HCT116 (cell line): ENCODE data around the gene TMEM200C. TPM values are rescaled to one million over a fixed set of nuclear protein-coding genes. Genes with fewer than 3 reads are reported as not detected.

Experiments
- ATAC-seq: fragments of 200-7000 bp; cut with Tn5 transposase; 2 replicates; pipeline ENCODE4 v1.9.1; 2020; ENCODE audit warnings: mild to moderate bottlenecking, moderate library complexity
- BruUV-seq: library from RNA; stranded (reverse); fragments of 400-500 nt; replicated peaks from 2 replicates; lab custom pipeline; 2021; lab: Mats Ljungman, UMichigan
- CTCF ChIA-PET: fragments of 300-600 bp; sonication (Branson Sonifier 250); formaldehyde crosslinking; loops from one replicate; lab custom pipeline; 2021; ENCODE audit warnings: antibody characterized with exemption; lab: Charles Lee
- POLR2A ChIA-PET: fragments of 300-600, 350-600 bp; sonication (Branson Sonifier 250); formaldehyde crosslinking; loops from one replicate; lab custom pipeline; 2021; ENCODE audit warnings: antibody characterized with exemption; lab: Charles Lee
- RAD21 ChIA-PET, 2 experiments: fragments of 300-600 bp; sonication (Branson Sonifier 250); formaldehyde crosslinking; loops; one replicate each; lab custom pipeline; 2023; ENCODE audit warnings: low total read pairs in 2 of 2; ENCODE audit not compliant: uncharacterized antibody in 2 of 2, unreplicated experiment in 2 of 2, low non-redundant PET in 1 of 2; lab: Charles Lee
- DNase-seq: peaks from one replicate; pipeline ENCODE4 v3.0.0-alpha.2; 2010; ENCODE audit warnings: low read depth, low spot score
- H2AFZ ChIP-seq: fragments of 200-600 bp; shearing (Covaris generic), sonication (generic); 2 replicates; pipeline ENCODE4 v1.6.1; 2017; ENCODE audit warnings: low read depth, mixed run types, mixed read lengths, antibody characterized with exemption, low read length; ENCODE audit not compliant: poor library complexity, severe bottlenecking
- H3K27ac ChIP-seq: 2 replicates; pipeline ENCODE4 v1.5.1; 2012; ENCODE audit warnings: low read depth, low read length
- H3K27me3 ChIP-seq: fragments of 200-600 bp; sonication (generic); 2 replicates; pipeline ENCODE4 v1.6.1; 2016; ENCODE audit warnings: mixed run types, low read length, mixed read lengths; ENCODE audit not compliant: insufficient read depth
- H3K36me3 ChIP-seq, 2 experiments: fragments of 200-500 bp in 1 of 2; fragments of 200-600 bp in 1 of 2; sonication (Bioruptor generic) in 1 of 2; sonication (generic) in 1 of 2; 2 replicates each; pipeline versions ENCODE4 v1.5.1 to v1.6.1; 2014 to 2016; ENCODE audit warnings: low read length in 2 of 2, inconsistent platforms in 1 of 2, mixed read lengths in 1 of 2, mixed run types in 1 of 2; ENCODE audit not compliant: insufficient read depth in 2 of 2, control insufficient read depth in 1 of 2
- H3K4me1 ChIP-seq, 2 experiments: fragments of 200-600 bp in 1 of 2; sonication (generic) in 1 of 2; 2 replicates each; pipeline versions ENCODE4 v1.5.1 to v1.6.1; 2012 to 2017; ENCODE audit warnings: low read length in 2 of 2, inconsistent platforms in 1 of 2, mild to moderate bottlenecking in 1 of 2, mixed read lengths in 1 of 2, mixed run types in 1 of 2, moderate library complexity in 1 of 2; ENCODE audit not compliant: insufficient read depth in 2 of 2, control insufficient read depth in 1 of 2
- H3K4me2 ChIP-seq: fragments of 200-600 bp; sonication (generic); 2 replicates; pipeline ENCODE4 v1.6.1; 2017; ENCODE audit warnings: mixed run types, low read length, mixed read lengths
- H3K4me3 ChIP-seq, 2 experiments: fragments of 200-600 bp in 1 of 2; sonication (generic) in 1 of 2; replicated peaks in 1 of 2; 2 replicates each; pipeline ENCODE4 v1.5.1; 2011 to 2016; ENCODE audit warnings: low read length in 2 of 2, control low read depth in 1 of 2, low read depth in 1 of 2, mild to moderate bottlenecking in 1 of 2, mixed read lengths in 1 of 2, mixed run types in 1 of 2
- H3K79me2 ChIP-seq: fragments of 200-600 bp; sonication (generic); 2 replicates; pipeline ENCODE4 v1.6.1; 2017; ENCODE audit warnings: mild to moderate bottlenecking, mixed run types, low read length, moderate library complexity, mixed read lengths; ENCODE audit not compliant: insufficient read depth
- H3K9ac ChIP-seq: fragments of 200-600 bp; sonication (generic); 2 replicates; pipeline ENCODE4 v1.6.1; 2016; ENCODE audit warnings: low read length, mixed read lengths
- H3K9me2 ChIP-seq: fragments of 200-600 bp; sonication (generic), shearing (Covaris generic); 2 replicates; pipeline ENCODE4 v1.6.1; 2017; ENCODE audit warnings: mixed run types, mild to moderate bottlenecking, moderate library complexity; ENCODE audit not compliant: insufficient read depth
- H3K9me3 ChIP-seq, 2 experiments: fragments of 200-500 bp in 1 of 2; fragments of 200-600 bp in 1 of 2; sonication (Bioruptor generic) in 1 of 2; sonication (generic) in 1 of 2; 2 replicates each; pipeline ENCODE4 v1.6.1; 2014 to 2017; ENCODE audit warnings: low read length in 2 of 2, mixed read lengths in 2 of 2, inconsistent platforms in 1 of 2, low read depth in 1 of 2, mild to moderate bottlenecking in 1 of 2, mixed run types in 1 of 2, moderate library complexity in 1 of 2; ENCODE audit not compliant: control insufficient read depth in 1 of 2, insufficient read depth in 1 of 2
- H4K20me1 ChIP-seq: fragments of 200-600 bp; sonication (generic), shearing (Covaris generic); 2 replicates; pipeline ENCODE4 v1.6.1; 2017; ENCODE audit warnings: mixed run types, mild to moderate bottlenecking, moderate library complexity; ENCODE audit not compliant: insufficient read depth
- CEBPB ChIP-seq: IDR thresholded peaks from 2 replicates; pipeline ENCODE4 v1.6.1; 2012; ENCODE audit warnings: low read depth
- CTCF ChIP-seq, 3 experiments: fragments of 200-600 bp in 1 of 3; sonication (generic) in 1 of 3; IDR thresholded peaks in 2 of 3; conservative IDR thresholded peaks in 1 of 3; 2 replicates each; pipeline ENCODE4 v1.5.1; 2012 to 2017; ENCODE audit warnings: low read depth in 2 of 3, low read length in 2 of 3, antibody characterized with exemption in 1 of 3, borderline replicate concordance in 1 of 3, control low read depth in 1 of 3, mild to moderate bottlenecking in 1 of 3, mixed read lengths in 1 of 3, mixed run types in 1 of 3, moderate library complexity in 1 of 3; ENCODE audit not compliant: insufficient read depth in 1 of 3
- EGR1 ChIP-seq: IDR thresholded peaks from 2 replicates; pipeline ENCODE4 v1.6.1; 2012; ENCODE audit warnings: low read depth
- ELF1 ChIP-seq: IDR thresholded peaks from 2 replicates; pipeline ENCODE4 v1.6.1; 2012; ENCODE audit warnings: low read depth, borderline replicate concordance
- EZH2 ChIP-seq: fragments of 200-600 bp; sonication (generic); IDR thresholded peaks from 2 replicates; pipeline ENCODE4 v1.6.1; 2017; ENCODE audit warnings: antibody characterized with exemption, mixed run types
- EZH2phosphoT487 ChIP-seq: fragments of 200-600 bp; IDR thresholded peaks from 2 replicates; pipeline ENCODE4 v1.6.1; 2018; ENCODE audit warnings: antibody characterized with exemption, borderline replicate concordance
- FOSL1 ChIP-seq: IDR thresholded peaks from 2 replicates; pipeline ENCODE4 v1.6.1; 2012; ENCODE audit warnings: low read depth
- JUND ChIP-seq: IDR thresholded peaks from 2 replicates; pipeline ENCODE4 v1.6.1; 2012
- POLR2A ChIP-seq: IDR thresholded peaks from 2 replicates; pipeline ENCODE4 v1.7.0; 2011; ENCODE audit warnings: borderline replicate concordance; ENCODE audit not compliant: insufficient read depth, insufficient read length; ENCODE audit errors: extremely low read depth
- POLR2AphosphoS5 ChIP-seq: IDR thresholded peaks from 2 replicates; pipeline ENCODE4 v1.6.1; 2011; ENCODE audit warnings: mild to moderate bottlenecking, low read depth, low read length, moderate library complexity
- REST ChIP-seq: IDR thresholded peaks from 2 replicates; pipeline ENCODE4 v1.6.1; 2012; ENCODE audit warnings: low read depth
- SIN3A ChIP-seq: IDR thresholded peaks from 2 replicates; pipeline ENCODE4 v1.6.1; 2012; ENCODE audit warnings: low read depth
- SRF ChIP-seq: IDR thresholded peaks from 2 replicates; pipeline ENCODE4 v1.6.1; 2012; ENCODE audit warnings: low read depth
- TCF7L2 ChIP-seq: IDR thresholded peaks from 2 replicates; pipeline ENCODE4 v1.7.0; 2011; ENCODE audit warnings: borderline replicate concordance, inconsistent platforms; ENCODE audit not compliant: insufficient read depth, insufficient read length; ENCODE audit errors: extremely low read depth
- YY1 ChIP-seq: IDR thresholded peaks from 2 replicates; pipeline ENCODE4 v1.6.1; 2011; ENCODE audit warnings: low read length, low read depth, moderate library complexity, mild to moderate bottlenecking; ENCODE audit not compliant: insufficient replicate concordance; ENCODE audit errors: extremely low read depth
- ZNF274 ChIP-seq: fragments of 200-500 bp; sonication (Bioruptor generic); IDR thresholded peaks from 2 replicates; pipeline ENCODE4 v1.6.1; 2014; ENCODE audit warnings: mild to moderate bottlenecking, low read depth, low read length, inconsistent platforms
- intact Hi-C: fragments of 100-400 bp; cut with micrococcal nuclease; formaldehyde crosslinking; loops from 2 replicates; pipeline ENCODE4 v1.10.0; 2022
- total RNA-seq: library from RNA; stranded (reverse); gene quantifications from one replicate; pipeline ENCODE4 v1.2.1, GENCODE V29; 2021; ENCODE audit not compliant: unreplicated experiment
- TF ChIP-seq, protein P1 (sequence below): IDR thresholded peaks from 2 replicates; pipeline ENCODE4 v1.6.1; 2011; ENCODE audit warnings: mild to moderate bottlenecking, low read length, moderate library complexity; ENCODE audit not compliant: insufficient replicate concordance; ENCODE audit errors: extremely low read depth
- TF ChIP-seq, protein P2 (sequence below): IDR thresholded peaks from 2 replicates; pipeline ENCODE4 v1.6.1; 2012

The TMEM200C gene
- total RNA-seq, 1 experiment from 2014 or later, result not detected

DNA sequence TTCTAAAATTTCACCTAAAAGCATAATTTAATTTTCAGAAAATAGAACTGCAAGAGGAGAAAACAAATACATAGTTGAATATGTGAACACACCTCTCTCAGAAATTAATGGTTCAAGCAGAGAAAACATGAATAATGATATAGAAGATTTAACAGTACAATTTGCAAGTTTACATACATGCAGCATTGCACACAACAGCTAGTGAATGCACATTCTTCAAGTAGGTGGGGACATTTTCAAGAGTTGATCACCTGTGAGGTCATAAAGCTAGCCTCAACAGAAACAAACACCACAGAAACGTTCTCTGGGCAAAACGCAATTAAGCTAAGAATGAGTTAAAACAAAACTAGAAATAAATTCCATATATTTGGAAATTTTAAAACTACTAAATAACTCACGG is 38.1 kb downstream of the TMEM200C start:
- POLR2A ChIA-PET, result no interaction called here
- no peak for ATAC-seq

More for the DNA sequence above, 38.1 kb downstream of the TMEM200C start:
- Histone ChIP-seq H2AFZ (no peak overlapping the region), H3K9me2 (no peaks in the 10 kb centered on the region), H3K9me3 (peaks cover 8 to 28% of the 10 kb centered on the region in 2 experiments; a peak in 3 of 4 replicates), H3K27me3 (no peaks in the 10 kb centered on the region), H4K20me1 (no peaks in the 10 kb centered on the region), H3K4me1 (no peaks in the 10 kb centered on the region), H3K79me2 (no peaks in the 10 kb centered on the region), H3K27ac (no peak overlapping the region), H3K4me3 (no peak overlapping the region), H3K9ac (no peak overlapping the region), H3K4me2 (no peak overlapping the region), H3K36me3 (no peaks in the 10 kb centered on the region)
- TF ChIP-seq CEBPB, result no peak
- no peak for TF ChIP-seq ELF1
- TF ChIP-seq TCF7L2, result no peak
- no peak for TF ChIP-seq POLR2A
- TF ChIP-seq, protein P1, sequence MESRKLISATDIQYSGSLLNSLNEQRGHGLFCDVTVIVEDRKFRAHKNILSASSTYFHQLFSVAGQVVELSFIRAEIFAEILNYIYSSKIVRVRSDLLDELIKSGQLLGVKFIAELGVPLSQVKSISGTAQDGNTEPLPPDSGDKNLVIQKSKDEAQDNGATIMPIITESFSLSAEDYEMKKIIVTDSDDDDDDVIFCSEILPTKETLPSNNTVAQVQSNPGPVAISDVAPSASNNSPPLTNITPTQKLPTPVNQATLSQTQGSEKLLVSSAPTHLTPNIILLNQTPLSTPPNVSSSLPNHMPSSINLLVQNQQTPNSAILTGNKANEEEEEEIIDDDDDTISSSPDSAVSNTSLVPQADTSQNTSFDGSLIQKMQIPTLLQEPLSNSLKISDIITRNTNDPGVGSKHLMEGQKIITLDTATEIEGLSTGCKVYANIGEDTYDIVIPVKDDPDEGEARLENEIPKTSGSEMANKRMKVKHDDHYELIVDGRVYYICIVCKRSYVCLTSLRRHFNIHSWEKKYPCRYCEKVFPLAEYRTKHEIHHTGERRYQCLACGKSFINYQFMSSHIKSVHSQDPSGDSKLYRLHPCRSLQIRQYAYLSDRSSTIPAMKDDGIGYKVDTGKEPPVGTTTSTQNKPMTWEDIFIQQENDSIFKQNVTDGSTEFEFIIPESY, result no peak
- no peak for TF ChIP-seq SIN3A
- TF ChIP-seq EGR1, result no peak
- no peak for TF ChIP-seq FOSL1
- no peak for TF ChIP-seq EZH2
- TF ChIP-seq, protein P2, sequence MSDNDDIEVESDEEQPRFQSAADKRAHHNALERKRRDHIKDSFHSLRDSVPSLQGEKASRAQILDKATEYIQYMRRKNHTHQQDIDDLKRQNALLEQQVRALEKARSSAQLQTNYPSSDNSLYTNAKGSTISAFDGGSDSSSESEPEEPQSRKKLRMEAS, result no peak
- no peak for TF ChIP-seq EZH2phosphoT487
- TF ChIP-seq CTCF (IDR thresholded peaks at IDR 0.05 in 2 of 3, conservative IDR thresholded peaks at IDR 0.05 in 1 of 3; ENCODE audit: borderline replicate concordance in 1 of 3, insufficient read depth in 1 of 3, low read depth in 2 of 3, low read length in 2 of 3), result no peak
- no peak for TF ChIP-seq YY1
- TF ChIP-seq REST, result no peak
- no peak for TF ChIP-seq SRF
- no peak for TF ChIP-seq JUND
- no peak for TF ChIP-seq POLR2AphosphoS5
- no peak for TF ChIP-seq ZNF274
- ChIA-PET CTCF (no interaction called here), RAD21 (no interaction called here)
- intact Hi-C loops, result no loop called here
- no TSS peak for BruUV-seq
- no peak for DNase-seq
